Activated CD4-positive, alpha-beta memory T cell treated with anti-CD3 and anti-CD28 coated beads, Interleukin-2, amount 10 ng/mL, durations not matched to agents 7 days and 5 days (primary cell): ENCODE data around the gene DNASE1L2. TPM values are rescaled to one million over a fixed set of nuclear protein-coding genes. Genes with fewer than 3 reads are reported as not detected.
A peak's percentile ranks its signal among the peaks of the same experiment; 100 is the strongest.
"Not testable (repeated sequence)": the region's sequence is repeated elsewhere in the genome, so short reads cannot be mapped to it uniquely, and the experiment has no call there.

Experiments used
- CTCF ChIA-PET: fragments of 350-600 bp; sonication (Branson Sonifier 250); formaldehyde crosslinking; loops from one replicate; lab custom pipeline; 2021; ENCODE audit warnings: antibody characterized with exemption, inconsistent platforms; lab: Charles Lee
- POLR2A ChIA-PET: fragments of 350-600 bp; sonication (Branson Sonifier 250); formaldehyde crosslinking; loops from one replicate; lab custom pipeline; 2021; ENCODE audit warnings: antibody characterized with exemption; lab: Charles Lee
- DNase-seq: peaks from one replicate; pipeline ENCODE4 v3.0.0-alpha.2; 2020
- H3K27ac Mint-ChIP-seq: one replicate; pipeline ENCODE4 v1.8.0; 2021; ENCODE audit warnings: mild to moderate bottlenecking, mixed read lengths
- H3K27me3 Mint-ChIP-seq: one replicate; pipeline ENCODE4 v1.8.0; 2021; ENCODE audit warnings: mixed read lengths
- H3K36me3 Mint-ChIP-seq: one replicate; pipeline ENCODE4 v1.8.0; 2021; ENCODE audit warnings: low read depth, mixed read lengths
- H3K4me1 Mint-ChIP-seq: one replicate; pipeline ENCODE4 v1.8.0; 2021; ENCODE audit warnings: mixed read lengths
- H3K4me3 Mint-ChIP-seq: one replicate; pipeline ENCODE4 v1.8.0; 2021; ENCODE audit warnings: mild to moderate bottlenecking, mixed read lengths
- H3K9me3 Mint-ChIP-seq: one replicate; pipeline ENCODE4 v1.8.0; 2021; ENCODE audit warnings: mixed read lengths
- total RNA-seq, 2 experiments: library from RNA; stranded (reverse); gene quantifications; one replicate each; pipeline ENCODE4 v1.2.3, GENCODE V29; 2021

The DNASE1L2 gene
- total RNA-seq, 2 experiments from 2014 or later: 2.0 to 2.3 TPM

GRCh38 chr16:2238838-2239675, 2.8 kb downstream of the DNASE1L2 start:
- CTCF ChIA-PET: no interaction called here
- POLR2A ChIA-PET: interaction anchor here (1.2 to 1.5 kb wide), 2 partner anchors 13 to 84 kb away, joined by 3 to 5 read pairs; partner anchors contain the start of gene TRAF7
- DNase-seq: no peak
- Mint-ChIP-seq H3K4me3 (no peak overlapping the region), H3K27ac (no peak overlapping the region), H3K4me1 (no peaks in the 10 kb centered on the region), H3K36me3 (peaks cover 9% of the 10 kb centered on the region), H3K27me3 (no peaks in the 10 kb centered on the region), H3K9me3 (no peaks in the 10 kb centered on the region)

DNA sequence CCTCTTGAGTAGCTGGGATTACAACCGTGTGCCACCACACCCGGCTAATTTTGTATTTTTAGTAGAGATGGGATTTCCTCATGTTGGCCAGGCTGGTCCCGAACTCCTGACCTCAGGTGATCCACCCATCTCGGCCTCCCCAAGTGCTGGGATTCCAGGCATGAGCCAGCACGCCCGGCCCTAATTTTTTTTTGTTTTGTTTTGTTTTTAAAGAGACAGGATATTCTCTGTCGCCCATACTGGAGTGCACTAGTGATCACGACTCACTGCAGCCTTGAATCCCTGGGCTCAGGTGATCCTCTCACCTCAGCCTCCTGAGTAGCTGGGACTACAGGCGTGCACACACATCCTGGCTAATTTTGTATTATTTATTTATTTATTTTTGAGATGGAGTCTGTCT, 4.1 kb downstream of the DNASE1L2 start:
- H3K27ac Mint-ChIP-seq, POLR2A ChIA-PET, DNase-seq, H3K4me3 Mint-ChIP-seq, H3K27me3 Mint-ChIP-seq, H3K36me3 Mint-ChIP-seq, H3K4me1 Mint-ChIP-seq, H3K9me3 Mint-ChIP-seq: not testable (repeated sequence)
- CTCF ChIA-PET: interaction anchor here (1.3 kb wide), 1 partner anchor 11 kb away, joined by 4 read pairs; the partner anchor contains the start of gene ECI1

DNA sequence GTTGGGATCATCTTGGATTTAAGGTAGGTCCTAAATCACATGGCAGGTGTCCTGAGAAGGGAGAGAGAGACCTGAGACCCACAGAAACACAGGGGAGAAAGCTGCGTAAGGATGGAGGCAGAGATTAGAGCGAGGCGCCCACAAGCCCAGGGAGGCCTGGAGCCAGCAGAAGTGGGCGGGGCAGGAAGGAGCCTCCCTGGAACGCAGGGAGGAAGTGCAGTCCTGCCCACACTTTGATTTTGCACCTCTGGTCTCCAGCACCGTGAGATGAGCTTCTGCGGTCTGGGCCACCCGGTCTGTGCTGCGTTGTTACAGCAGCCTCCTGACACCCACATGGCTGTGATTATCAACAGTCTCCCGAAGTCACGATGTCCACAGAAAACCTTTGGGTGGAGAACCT, 6.4 kb downstream of the DNASE1L2 start:
- no peak for DNase-seq
- no peaks in the 10 kb centered on the region for H3K4me1 Mint-ChIP-seq
- H3K27ac Mint-ChIP-seq: no peak overlapping the region
- H3K9me3 Mint-ChIP-seq: no peaks in the 10 kb centered on the region
- ChIA-PET POLR2A (interaction anchor here (0.6 to 1.5 kb wide), 3 partner anchors 11 to 28 kb away, joined by 3 to 5 read pairs (median 3); no protein-coding TSS in a partner anchor), CTCF (no interaction called here)
- H3K27me3 Mint-ChIP-seq: no peaks in the 10 kb centered on the region
- peaks cover 13% of the 10 kb centered on the region for H3K36me3 Mint-ChIP-seq
- no peak overlapping the region for H3K4me3 Mint-ChIP-seq

- POLR2A ChIA-PET: interaction anchor here (0.6 to 1.5 kb wide), 2 partner anchors 26 to 28 kb away, joined by 3 to 5 read pairs; no protein-coding TSS in a partner anchor
- peaks cover 13% of the 10 kb centered on the region for H3K36me3 Mint-ChIP-seq
- H3K4me3 Mint-ChIP-seq: no peak overlapping the region
- no peaks in the 10 kb centered on the region for H3K4me1 Mint-ChIP-seq
- H3K27me3 Mint-ChIP-seq: no peaks in the 10 kb centered on the region
- no peak overlapping the region for H3K27ac Mint-ChIP-seq
- DNase-seq: no peak
- CTCF ChIA-PET: no interaction called here
- H3K9me3 Mint-ChIP-seq: no peaks in the 10 kb centered on the region
Observed at GRCh38 chr16:2243031-2243528, 6.8 kb downstream of the DNASE1L2 start.

- H3K27ac Mint-ChIP-seq: no peak overlapping the region
- H3K4me1 Mint-ChIP-seq: no peaks in the 10 kb centered on the region
- no peaks in the 10 kb centered on the region for H3K27me3 Mint-ChIP-seq
- no peak for DNase-seq
- H3K4me3 Mint-ChIP-seq: no peak overlapping the region
- H3K36me3 Mint-ChIP-seq: peaks cover 13% of the 10 kb centered on the region
- ChIA-PET POLR2A (no interaction called here), CTCF (no interaction called here)
- no peaks in the 10 kb centered on the region for H3K9me3 Mint-ChIP-seq
Observed at GRCh38 chr16:2243781-2244180, 7.5 kb downstream of the DNASE1L2 start.

- no peaks in the 10 kb centered on the region for H3K9me3 Mint-ChIP-seq
- CTCF ChIA-PET: no interaction called here
- H3K27me3 Mint-ChIP-seq: no peaks in the 10 kb centered on the region
- H3K4me3 Mint-ChIP-seq: no peak overlapping the region
- POLR2A ChIA-PET: no interaction called here
- DNase-seq: no peak
- H3K4me1 Mint-ChIP-seq: peaks cover 1% of the 10 kb centered on the region
- H3K36me3 Mint-ChIP-seq: peaks cover 13% of the 10 kb centered on the region
- no peak overlapping the region for H3K27ac Mint-ChIP-seq
Observed at GRCh38 chr16:2244301-2244700, 8.1 kb downstream of the DNASE1L2 start.

- peaks cover 3% of the 10 kb centered on the region for H3K4me1 Mint-ChIP-seq
- no peak overlapping the region for H3K27ac Mint-ChIP-seq
- H3K36me3 Mint-ChIP-seq: peaks cover 13% of the 10 kb centered on the region
- H3K4me3 Mint-ChIP-seq: no peak overlapping the region
- no peak for DNase-seq
- no peaks in the 10 kb centered on the region for H3K9me3 Mint-ChIP-seq
- POLR2A ChIA-PET: no interaction called here
- CTCF ChIA-PET: no interaction called here
- no peaks in the 10 kb centered on the region for H3K27me3 Mint-ChIP-seq
Observed at GRCh38 chr16:2244926-2245795, 8.9 kb downstream of the DNASE1L2 start.

GRCh38 chr16:2246301-2246885, 10.1 kb downstream of the DNASE1L2 start:
- no peak for DNase-seq
- H3K27me3 Mint-ChIP-seq: no peaks in the 10 kb centered on the region
- ChIA-PET CTCF (no interaction called here), POLR2A (interaction anchor here (1.6 kb wide), 1 partner anchor 41 kb away, joined by 3 read pairs; the partner anchor contains the start of gene MLST8)
- no peaks in the 10 kb centered on the region for H3K9me3 Mint-ChIP-seq
- no peak overlapping the region for H3K27ac Mint-ChIP-seq
- H3K36me3 Mint-ChIP-seq: peaks cover 13% of the 10 kb centered on the region
- no peak overlapping the region for H3K4me3 Mint-ChIP-seq
- peaks cover 11% of the 10 kb centered on the region for H3K4me1 Mint-ChIP-seq

DNA sequence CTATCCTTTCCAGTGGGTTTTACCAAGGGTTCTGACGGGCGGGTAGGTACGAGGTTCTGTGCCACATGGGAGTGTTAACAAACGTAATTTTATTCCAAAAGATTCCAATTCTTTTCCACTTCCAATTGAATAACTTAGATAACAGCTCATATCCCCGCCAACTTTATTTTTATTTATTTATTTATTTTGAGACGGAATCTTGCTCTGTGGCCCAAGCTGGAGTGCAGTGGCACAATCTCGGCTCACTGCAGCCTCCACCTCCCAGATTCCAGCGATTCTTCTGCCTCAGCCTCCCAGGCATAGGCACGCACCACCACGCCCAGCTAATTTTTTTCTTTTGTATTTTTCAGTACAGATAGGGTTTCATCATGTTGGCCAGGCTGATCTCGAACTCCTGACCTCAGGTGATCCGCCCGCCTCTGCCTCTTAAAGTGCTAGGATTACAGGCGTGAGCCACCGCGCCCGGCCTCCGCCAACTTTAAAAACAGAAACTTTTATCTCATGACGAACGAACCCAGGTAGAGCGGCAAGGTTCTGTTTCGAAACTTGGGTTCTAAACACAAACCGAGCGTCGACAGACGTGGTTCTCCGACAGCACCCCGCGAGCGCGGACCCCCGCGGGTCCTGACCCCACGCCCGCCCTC, 14.5 kb downstream of the DNASE1L2 start:
- Mint-ChIP-seq H3K27ac (peak overlapping the region; percentile 92), H3K9me3 (no peaks in the 10 kb centered on the region), H3K4me3 (peak overlapping the region; percentile 90), H3K4me1 (peaks cover 20% of the 10 kb centered on the region), H3K36me3 (peaks cover 25% of the 10 kb centered on the region), H3K27me3 (no peaks in the 10 kb centered on the region)
- DNase-seq: peak; percentile 54
- POLR2A ChIA-PET: interaction anchor here (0.6 to 5.4 kb wide), 18 partner anchors 9 to 906 kb away, joined by 3 to 43 read pairs (median 6); partner anchors contain the start of genes ATP6V0C, DNASE1L2, FAHD1 and HAGH
- CTCF ChIA-PET: interaction anchor here (0.6 to 2.7 kb wide), 12 partner anchors 10 to 270 kb away, joined by 3 to 15 read pairs (median 4); partner anchors contain the start of genes AMDHD2, PGP, TBC1D24 and TEDC2

DNA sequence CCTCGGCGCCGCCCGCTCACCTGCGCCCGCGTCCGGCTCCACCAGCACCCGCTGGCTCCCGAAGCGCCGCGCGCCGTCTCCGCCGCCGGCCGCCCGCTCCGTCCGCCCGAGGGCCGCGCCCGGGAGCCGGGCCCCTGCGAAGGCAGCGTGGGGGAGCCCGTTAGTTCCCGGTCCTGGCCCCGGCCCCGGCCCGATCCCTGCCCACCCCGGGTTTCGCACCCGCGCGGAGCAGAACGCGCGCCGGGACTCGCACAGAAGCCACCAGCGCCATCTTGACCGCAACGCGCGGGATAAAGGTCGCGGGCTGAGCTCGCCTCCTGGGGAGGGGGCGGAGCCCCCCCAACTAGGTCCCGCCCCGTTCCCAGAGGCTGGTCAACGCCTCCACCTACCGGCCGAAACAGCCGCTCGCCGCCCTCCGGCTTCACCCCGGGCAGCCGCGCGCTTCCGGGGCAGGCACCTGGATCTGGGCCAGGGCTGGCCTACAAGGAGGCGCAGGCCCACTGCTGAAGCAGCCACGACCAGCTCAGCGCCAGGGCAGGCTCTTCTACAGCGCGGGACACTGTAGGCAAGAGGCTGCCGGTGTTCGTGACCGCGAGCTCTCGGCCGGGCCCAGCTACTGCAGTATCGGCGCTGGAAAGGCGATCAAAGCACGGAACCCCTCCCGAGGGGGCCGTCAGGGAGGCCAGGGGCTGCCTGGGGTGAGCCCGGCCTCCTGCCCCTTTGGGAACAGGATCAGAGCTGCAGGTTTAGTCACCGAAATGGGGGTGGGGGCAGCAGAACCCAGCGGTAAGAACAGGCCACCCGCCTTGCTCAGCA, 15.3 kb downstream of the DNASE1L2 start, which contains the start of gene ECI1:
Gene ECI1, minus strand, starts transcription at position 292 of the 816 bp plus-strand sequence. Its CDS starts 21 bp downstream, at position 271.
- H3K27me3 Mint-ChIP-seq: no peaks in the 10 kb centered on the region
- peak within 1 kb of the TSS; percentile 92 for H3K27ac Mint-ChIP-seq
- peak within 1 kb of the TSS; percentile 90 for H3K4me3 Mint-ChIP-seq
- H3K36me3 Mint-ChIP-seq: peaks cover 29% of the 10 kb centered on the region
- peak; percentile 88 for DNase-seq
- POLR2A ChIA-PET: interaction anchor here (0.8 to 5.4 kb wide), 23 partner anchors 8 to 469 kb away, joined by 3 to 43 read pairs (median 5); partner anchors contain the start of genes ATP6V0C, BRICD5, CCNF and DNASE1L2
- CTCF ChIA-PET: interaction anchor here (0.6 to 2.7 kb wide), 12 partner anchors 10 to 269 kb away, joined by 3 to 15 read pairs (median 4); partner anchors contain the start of genes AMDHD2, PGP, RNPS1 and TEDC2
- H3K4me1 Mint-ChIP-seq: peaks cover 20% of the 10 kb centered on the region
- no peaks in the 10 kb centered on the region for H3K9me3 Mint-ChIP-seq

DNA sequence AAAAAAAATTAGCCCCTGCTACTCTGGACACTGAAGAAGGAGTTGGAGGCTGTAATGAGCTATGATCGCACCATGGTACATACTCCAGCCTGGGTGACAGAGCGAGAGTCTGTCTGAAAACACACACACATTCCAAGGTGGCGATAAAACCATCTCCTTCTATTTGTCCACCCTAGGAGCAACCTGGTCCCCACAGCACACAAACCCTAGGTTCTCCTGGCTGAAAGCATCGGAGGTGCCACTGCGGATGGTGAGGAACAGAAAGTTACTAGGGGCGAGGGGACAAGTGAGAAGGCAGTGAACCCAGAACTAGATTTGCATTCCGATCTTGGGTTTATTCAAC, 16.5 kb downstream of the DNASE1L2 start:
- Mint-ChIP-seq H3K4me3 (no peak overlapping the region), H3K27me3 (no peaks in the 10 kb centered on the region), H3K4me1 (peaks cover 21% of the 10 kb centered on the region), H3K9me3 (no peaks in the 10 kb centered on the region), H3K27ac (peak overlapping the region; percentile 40), H3K36me3 (peaks cover 41% of the 10 kb centered on the region)
- ChIA-PET CTCF (interaction anchor here (0.9 to 2.7 kb wide), 2 partner anchors 16 to 58 kb away, joined by 3 to 15 read pairs; partner anchors contain the start of gene RNPS1), POLR2A (interaction anchor here (0.6 to 5.4 kb wide), 9 partner anchors 12 to 660 kb away, joined by 3 to 43 read pairs (median 6); partner anchors contain the start of genes AMDHD2, DNASE1L2, NUBP2 and RNPS1)
- no peak for DNase-seq
